ENCODE measurements around the gene ZSWIM1. TPM values are rescaled to one million over a fixed set of nuclear protein-coding genes. Genes with fewer than 3 reads are reported as not detected.

The ZSWIM1 gene
- total and polyA plus RNA-seq, 2 of the 13 experiments (the other 11 are each of a cell fraction or from before 2014, with no cell fraction given): 9.5 to 11.7 TPM

- peak; percentile 100 for TF ChIP-seq SPEN (CRISPR knock-in tag; IDR thresholded peaks at IDR 0.05; ENCODE audit: low read depth)
- TF ChIP-seq ARHGAP35 (CRISPR knock-in tag; IDR thresholded peaks at IDR 0.05; ENCODE audit: borderline replicate concordance): peak; percentile 99
- peak; percentile 93 for TF ChIP-seq ZSCAN12 (CRISPR knock-in tag; IDR thresholded peaks at IDR 0.05)
- TF ChIP-seq ZNF367 (CRISPR knock-in tag; IDR thresholded peaks at IDR 0.05; ENCODE audit: borderline replicate concordance): no peak
- TF ChIP-seq ZNF430 (CRISPR knock-in tag; IDR thresholded peaks at IDR 0.05): peak; percentile 100
- peak; percentile 99 for TF ChIP-seq MIXL1 (CRISPR knock-in tag; IDR thresholded peaks at IDR 0.05)
- peak; percentile 100 for TF ChIP-seq ZNF451 (CRISPR knock-in tag; IDR thresholded peaks at IDR 0.05)
- 0 out of 2 replicates have a peak, but pooled peaks have one; percentile 86 for TF ChIP-seq ZMAT5 (CRISPR knock-in tag; IDR thresholded peaks at IDR 0.05; ENCODE audit: borderline replicate concordance, low read depth)
- TF ChIP-seq ZNF562 (CRISPR knock-in tag; IDR thresholded peaks at IDR 0.05; ENCODE audit: borderline replicate concordance): 0 out of 2 replicates have a peak, but pooled peaks have one; percentile 71
- TF ChIP-seq RBAK (CRISPR knock-in tag; IDR thresholded peaks at IDR 0.05): peak; percentile 87
- TF ChIP-seq HMGXB4 (CRISPR knock-in tag; IDR thresholded peaks at IDR 0.05; ENCODE audit: borderline replicate concordance in 1 of 2, low read depth in 1 of 2): peak; percentile 96 to 97
- TF ChIP-seq TCF12 (IDR thresholded peaks at IDR 0.05): no peak
- TF ChIP-seq TCF12 (CRISPR knock-in tag; IDR thresholded peaks at IDR 0.05): peak; percentile 98
- no peak for TF ChIP-seq PLRG1 (conservative IDR thresholded peaks at IDR 0.05)
- TF ChIP-seq ZFP82 (CRISPR knock-in tag; IDR thresholded peaks at IDR 0.05; ENCODE audit: borderline replicate concordance): no peak
- 0 out of 2 replicates have a peak, but pooled peaks have one; percentile 16 for TF ChIP-seq ZNF513 (CRISPR knock-in tag; conservative IDR thresholded peaks at IDR 0.05)
- TF ChIP-seq KAT7 (CRISPR knock-in tag; IDR thresholded peaks at IDR 0.05; ENCODE audit: borderline replicate concordance): peak; percentile 92; the same call in 1 of the 2 replicates
- peak; percentile 98 for TF ChIP-seq MXI1 (IDR thresholded peaks at IDR 0.05; ENCODE audit: borderline replicate concordance, low read depth, low read length)
- TF ChIP-seq U2AF1 (optimal IDR thresholded peaks at IDR 0.05; ENCODE audit: low read depth, low read length): peak; percentile 95
- TF ChIP-seq NCOA2 (CRISPR knock-in tag; IDR thresholded peaks at IDR 0.05): peak; percentile 95
- TF ChIP-seq ERF (CRISPR knock-in tag; IDR thresholded peaks at IDR 0.05): peak; percentile 99
- peak; percentile 100 for TF ChIP-seq ZNF792 (CRISPR knock-in tag; IDR thresholded peaks at IDR 0.05)
- peak; percentile 99; the same call in 1 of the 2 replicates for TF ChIP-seq ZNF275 (CRISPR knock-in tag; IDR thresholded peaks at IDR 0.05; ENCODE audit: borderline replicate concordance)
- TF ChIP-seq ZFP90 (CRISPR knock-in tag; IDR thresholded peaks at IDR 0.05; ENCODE audit: borderline replicate concordance): peak; percentile 99
- TF ChIP-seq FOSL2 (CRISPR knock-in tag; IDR thresholded peaks at IDR 0.05): peak; percentile 85
- peak; percentile 99 for TF ChIP-seq ZNF446 (CRISPR knock-in tag; IDR thresholded peaks at IDR 0.05)
Measured at GRCh38 chr20:45890985-45891983, 10.3 kb downstream of the ZSWIM1 start, which contains the start of the genes CTSA and NEURL2 (continued).
